ENCODE results near the gene NUTM1.

- TF ChIP-seq CTCF (IDR thresholded peaks at IDR 0.05) (no peak), JUN (IDR thresholded peaks at IDR 0.05) (no peak)
Measured at GRCh38 chr15:34331809-34332208, 11.3 kb upstream of the NUTM1 start.
